Right lobe of liver (tissue), 6 donors: ENCODE measurements around the gene CTSV. TPM values are rescaled to one million over a fixed set of nuclear protein-coding genes. Genes with fewer than 3 reads are reported as not detected.
"Not testable (repeated sequence)": the region's sequence is repeated elsewhere in the genome, so short reads cannot be mapped to it uniquely, and the experiment has no call there.

Experiments
- ATAC-seq, 4 donors: fragments of 200-7000 bp; cut with Tn5 transposase; one replicate each; pipeline ENCODE4 v1.9.1; 2020; ENCODE audit warnings: mild to moderate bottlenecking in 4 of 4, moderate library complexity in 4 of 4
- DNase-seq, 3 donors: peaks; one replicate each; pipeline ENCODE4 v3.0.0-alpha.2; 2020
- H3K27ac ChIP-seq, 3 donors: fragments of 200-600 bp; one replicate each; pipeline ENCODE4 v1.8.0; 2022
- H3K27me3 ChIP-seq, 2 donors: fragments of 200-600 bp; one replicate each; pipeline ENCODE4 v1.8.0; 2022
- H3K36me3 ChIP-seq, 4 donors: fragments of 200-600 bp; sonication (generic) in 1 of 4; one replicate each; pipeline versions ENCODE4 v1.5.1 to v1.8.0; 2017 to 2022; ENCODE audit warnings: control low read depth in 1 of 4
- H3K4me1 ChIP-seq, 4 donors: fragments of 200-600 bp; sonication (generic) in 1 of 4; one replicate each; pipeline versions ENCODE4 v1.5.1 to v1.8.0; 2017 to 2022; ENCODE audit warnings: control low read depth in 1 of 4
- H3K4me3 ChIP-seq, 3 donors: fragments of 200-600 bp; one replicate each; pipeline ENCODE4 v1.8.0; 2022
- H3K9me3 ChIP-seq, 4 donors: fragments of 200-600 bp; sonication (generic) in 1 of 4; one replicate each; pipeline versions ENCODE4 v1.5.1 to v1.8.0; 2017 to 2022; ENCODE audit warnings: control low read depth in 1 of 4
- POLR2A ChIP-seq: fragments of 450-650 bp; IDR thresholded peaks from one replicate; pipeline ENCODE4 v1.6.1; 2017; ENCODE audit warnings: antibody characterized with exemption, mild to moderate bottlenecking
- WGBS: methylation state at CpG from one replicate; pipeline ENCODE4 v1.1.6; 2018; ENCODE audit warnings: low coverage, low lambda C conversion rate; ENCODE audit not compliant: insufficient coverage; ENCODE audit errors: missing lambda C conversion rate; 5-methylcytosine and 5-hydroxymethylcytosine counted together
- intact Hi-C, 2 donors: fragments of 100-400 bp; cut with DNase I; formaldehyde crosslinking; loops; one replicate each; pipeline versions ENCODE4 v1.11.2 to v1.14.1; 2022
- total RNA-seq, 6 experiments: library from RNA; depleted of rRNA in 2 of 6; stranded (reverse); fragments of >200 nt in 2 of 6; fragmentation: NEBNext Ultra II Directional in 3 of 6; extraction: Animal tissue kit (Norgen Biotek cat#: 25700) in 3 of 6; gene quantifications; one replicate each; pipeline versions ENCODE4 v1.1.0 to v1.2.4, GENCODE V29; 2016 to 2023
- TF ChIP-seq, protein P1 (sequence below), 4 donors: fragments of 200-600 bp in 3 of 4; fragments of 450-650 bp in 1 of 4; IDR thresholded peaks; one replicate each; pipeline versions ENCODE4 v1.5.1 to v1.8.0; 2016 to 2022; ENCODE audit warnings: antibody characterized with exemption in 4 of 4, mild to moderate bottlenecking in 2 of 4
- donor health status: DM: no; HTN: yes; CAD: no.
- donor health status: DM: no; HTN: no; CAD: no.
- donor health status: DM: no; HTN: no; CAD: no.
- donor health status: DM: no; HTN: yes; CAD: no.
- donor health status: DM: no; HTN: yes; CAD: no.

Gene CTSV
- total RNA-seq, 6 experiments from 2014 or later = 0.12 to 0.43 TPM; not detected in 4

DNA sequence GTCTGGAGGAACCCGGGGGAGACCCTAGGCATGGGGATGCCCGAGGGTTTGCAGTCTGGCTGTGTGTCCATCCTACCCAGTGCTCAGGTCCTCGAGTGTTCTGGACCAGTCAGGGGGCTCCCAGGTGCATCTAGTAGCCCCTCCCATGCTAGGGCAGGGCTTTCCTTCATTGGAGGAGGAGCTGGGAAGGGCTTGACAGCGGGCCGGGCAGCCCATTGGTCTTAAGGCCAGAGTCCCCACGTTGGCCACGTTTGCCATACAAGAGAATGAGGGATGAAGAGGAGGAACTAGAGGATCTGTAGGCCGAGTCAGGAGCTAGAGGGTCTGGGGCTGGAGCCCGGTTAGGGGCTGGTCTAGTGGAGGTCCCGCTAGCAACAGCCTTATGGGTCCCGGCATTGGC is 37.3 kb upstream of the CTSV start:
- H3K4me1 ChIP-seq = no peaks in the 10 kb centered on the region
- H3K36me3 ChIP-seq = no peaks in the 10 kb centered on the region
- ATAC-seq (peak in 1 of 4 donors; percentile 6), DNase-seq (no peak)
- no peaks in the 10 kb centered on the region for H3K9me3 ChIP-seq
- intact Hi-C loops = no loop called here
- no peak overlapping the region for H3K4me3 ChIP-seq
- H3K27ac ChIP-seq = no peak overlapping the region
- TF ChIP-seq, protein P1, sequence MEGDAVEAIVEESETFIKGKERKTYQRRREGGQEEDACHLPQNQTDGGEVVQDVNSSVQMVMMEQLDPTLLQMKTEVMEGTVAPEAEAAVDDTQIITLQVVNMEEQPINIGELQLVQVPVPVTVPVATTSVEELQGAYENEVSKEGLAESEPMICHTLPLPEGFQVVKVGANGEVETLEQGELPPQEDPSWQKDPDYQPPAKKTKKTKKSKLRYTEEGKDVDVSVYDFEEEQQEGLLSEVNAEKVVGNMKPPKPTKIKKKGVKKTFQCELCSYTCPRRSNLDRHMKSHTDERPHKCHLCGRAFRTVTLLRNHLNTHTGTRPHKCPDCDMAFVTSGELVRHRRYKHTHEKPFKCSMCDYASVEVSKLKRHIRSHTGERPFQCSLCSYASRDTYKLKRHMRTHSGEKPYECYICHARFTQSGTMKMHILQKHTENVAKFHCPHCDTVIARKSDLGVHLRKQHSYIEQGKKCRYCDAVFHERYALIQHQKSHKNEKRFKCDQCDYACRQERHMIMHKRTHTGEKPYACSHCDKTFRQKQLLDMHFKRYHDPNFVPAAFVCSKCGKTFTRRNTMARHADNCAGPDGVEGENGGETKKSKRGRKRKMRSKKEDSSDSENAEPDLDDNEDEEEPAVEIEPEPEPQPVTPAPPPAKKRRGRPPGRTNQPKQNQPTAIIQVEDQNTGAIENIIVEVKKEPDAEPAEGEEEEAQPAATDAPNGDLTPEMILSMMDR (IDR thresholded peaks at IDR 0.05) = no peak
- TF ChIP-seq POLR2A = no peak
- H3K27me3 ChIP-seq = peaks cover 0 to 5% of the 10 kb centered on the region in 2 donors
- WGBS = 15% methylated on average over 4 of the region's 11 CpGs

DNA sequence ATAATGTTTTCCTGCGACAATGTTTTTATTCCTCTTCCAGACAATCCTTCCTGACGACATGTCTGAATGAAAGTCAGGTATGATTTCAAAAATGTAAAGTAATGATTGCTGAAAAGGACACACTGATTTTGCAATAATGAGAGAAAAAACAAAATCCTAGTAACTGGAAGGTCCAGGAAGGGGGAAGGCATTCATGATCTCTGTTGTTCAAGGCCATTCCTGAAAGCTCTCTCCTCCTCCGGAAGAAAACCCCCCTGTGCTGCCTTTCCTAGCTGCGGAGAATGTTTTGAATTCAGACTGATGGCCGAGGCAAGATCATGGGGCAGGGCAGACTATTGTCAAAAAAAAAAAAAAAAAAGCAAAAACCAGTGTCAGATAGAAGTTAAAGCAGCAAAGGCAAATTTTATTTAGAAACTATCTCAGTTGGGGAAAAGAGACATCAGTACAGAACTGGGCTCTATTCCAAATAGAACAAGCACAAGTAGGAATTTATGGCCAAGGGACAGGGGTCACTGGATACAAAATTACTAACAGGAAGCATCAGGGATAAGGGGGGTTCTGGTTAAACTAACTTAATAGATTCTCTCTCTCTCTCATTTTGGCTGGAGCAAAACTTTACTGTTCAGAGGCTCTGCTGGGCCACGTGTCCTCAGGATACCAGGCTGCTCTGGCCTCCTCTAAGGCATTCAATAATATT is 36.5 kb upstream of the CTSV start:
- intact Hi-C loops = no loop called here
- Histone ChIP-seq H3K36me3 (no peaks in the 10 kb centered on the region), H3K9me3 (no peaks in the 10 kb centered on the region), H3K27ac (no peak overlapping the region), H3K4me3 (no peak overlapping the region), H3K27me3 (peaks cover 0 to 5% of the 10 kb centered on the region in 2 donors), H3K4me1 (no peaks in the 10 kb centered on the region)
- no peak for DNase-seq
- peak; percentile 28 to 59 (median 40) for ATAC-seq
- WGBS = 46% methylated on average over 6 of the region's 6 CpGs
- TF ChIP-seq, protein P1 (IDR thresholded peaks at IDR 0.05) = no peak
- TF ChIP-seq POLR2A = no peak

DNA sequence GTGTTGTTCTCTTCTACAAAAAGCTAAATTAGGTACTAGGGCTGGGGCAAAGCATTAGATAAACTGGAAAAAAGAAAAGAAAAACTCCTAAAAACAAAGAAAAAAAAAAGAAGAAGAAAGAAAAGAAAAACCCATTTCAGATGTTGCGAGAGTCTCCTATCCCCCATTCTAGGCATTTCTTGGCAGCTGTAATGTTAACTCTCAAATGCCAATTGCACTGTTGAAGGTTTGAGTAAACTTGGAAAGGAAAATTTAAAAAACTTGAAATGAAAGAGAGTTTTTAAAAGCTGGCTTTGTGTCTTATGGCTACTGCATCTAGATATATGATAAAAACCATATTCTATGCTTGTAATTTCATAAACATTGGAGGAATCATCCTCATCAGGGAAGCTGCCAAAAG is 34.6 kb upstream of the CTSV start:
- H3K27ac ChIP-seq = no peak overlapping the region
- no peak for DNase-seq
- no peak for ATAC-seq
- H3K9me3 ChIP-seq = no peaks in the 10 kb centered on the region
- H3K4me3 ChIP-seq = no peak overlapping the region
- no peaks in the 10 kb centered on the region for H3K36me3 ChIP-seq
- H3K4me1 ChIP-seq = no peaks in the 10 kb centered on the region
- WGBS = 33% methylated on average over 1 of the region's 1 CpG
- intact Hi-C loops = no loop called here
- TF ChIP-seq POLR2A = no peak
- TF ChIP-seq, protein P1 (IDR thresholded peaks at IDR 0.05) = no peak
- H3K27me3 ChIP-seq = peaks cover 0 to 5% of the 10 kb centered on the region in 2 donors

DNA sequence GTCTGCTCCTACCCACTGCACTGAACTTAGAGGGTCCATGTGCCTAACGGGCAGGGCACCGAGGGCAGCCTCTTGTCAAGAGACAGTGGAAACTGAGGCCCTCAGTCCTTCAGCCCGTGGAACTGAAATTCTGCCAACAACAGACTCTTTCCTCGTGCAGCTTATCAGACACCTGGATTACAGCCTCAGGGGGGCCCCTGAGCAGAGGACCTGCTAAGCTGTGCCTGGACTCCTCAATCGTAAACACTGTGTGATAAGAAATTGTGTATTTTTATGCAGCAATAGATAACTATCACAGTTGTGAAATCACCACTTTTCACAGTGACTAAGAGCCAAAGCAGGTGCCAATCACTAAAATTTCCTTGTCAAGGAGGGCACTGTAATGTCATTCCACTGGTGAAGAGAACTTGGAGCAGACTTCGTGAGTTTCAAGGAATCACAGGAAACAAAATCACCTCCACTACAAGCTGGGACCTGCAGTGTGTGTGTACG is 33.4 kb upstream of the CTSV start:
- no peaks in the 10 kb centered on the region for H3K36me3 ChIP-seq
- WGBS = 42% methylated on average over 5 of the region's 7 CpGs
- no peak for TF ChIP-seq POLR2A
- TF ChIP-seq, protein P1 (IDR thresholded peaks at IDR 0.05) = no peak
- H3K27ac ChIP-seq = no peak overlapping the region
- no peaks in the 10 kb centered on the region for H3K4me1 ChIP-seq
- intact Hi-C loops = no loop called here
- no peaks in the 10 kb centered on the region for H3K9me3 ChIP-seq
- DNase-seq (no peak), ATAC-seq (no peak)
- H3K27me3 ChIP-seq = peaks cover 0 to 1% of the 10 kb centered on the region in 2 donors
- no peak overlapping the region for H3K4me3 ChIP-seq

DNA sequence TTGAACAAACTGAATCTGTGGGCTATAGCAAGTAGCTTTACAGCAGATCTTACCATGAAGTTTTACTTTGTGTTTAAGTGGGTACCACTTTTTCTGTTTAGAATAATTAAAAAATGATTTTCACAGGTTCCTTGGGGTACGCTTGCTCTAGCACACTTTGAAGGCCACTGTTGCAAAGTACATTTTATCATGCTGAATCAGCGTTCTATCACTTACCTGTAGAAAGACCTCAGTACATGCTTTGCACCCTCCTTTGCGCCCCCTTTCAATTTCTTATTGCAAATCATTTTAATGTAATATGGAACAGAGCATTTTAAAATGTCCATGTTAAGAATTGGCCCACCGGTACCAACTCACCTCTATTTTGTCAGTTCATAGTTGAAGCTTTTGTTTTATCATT is 31.4 kb upstream of the CTSV start:
- H3K27me3 ChIP-seq, intact Hi-C loops, H3K4me3 ChIP-seq, DNase-seq, H3K9me3 ChIP-seq, ATAC-seq, H3K27ac ChIP-seq, H3K4me1 ChIP-seq, H3K36me3 ChIP-seq: not testable (repeated sequence)
- 79% methylated on average over 4 of the region's 4 CpGs for WGBS
